ENCODE results near the gene KDM6A. TPM values are rescaled to one million over a fixed set of nuclear protein-coding genes. Genes with fewer than 3 reads are reported as not detected.

The KDM6A gene
- total and polyA plus RNA-seq, 2 of the 13 experiments (the other 11 are each of a cell fraction or from before 2014, with no cell fraction given), result 16.7 to 18.2 TPM

GRCh38 chrX:44899946-44900345 lies 27.0 kb downstream of the KDM6A start:
- Histone ChIP-seq H3K4me3 (replicated peaks in 1 of 3; ENCODE audit: insufficient read depth in 1 of 3, low read depth in 2 of 3, low read length in 3 of 3) (no peak overlapping the region), H3K4me2 (ENCODE audit: low read depth, low read length) (no peak overlapping the region), H3K79me2 (ENCODE audit: insufficient read depth, low read length) (peaks cover 90% of the 10 kb centered on the region), H3K4me1 (ENCODE audit: insufficient read depth, low read length) (peaks cover 47% of the 10 kb centered on the region), H4K20me1 (ENCODE audit: insufficient read depth, low read length) (peaks cover 28% of the 10 kb centered on the region), H3K9me3 (ENCODE audit: low read length) (no peaks in the 10 kb centered on the region), H3K27me3 (ENCODE audit: control insufficient read depth in 1 of 2, insufficient read depth in 2 of 2, low read length in 2 of 2) (no peaks in the 10 kb centered on the region), H3K36me3 (replicated peaks in 1 of 2; ENCODE audit: control insufficient read depth in 1 of 2, insufficient read depth in 2 of 2, low read length in 2 of 2) (no peaks in the 10 kb centered on the region), H3K27ac (ENCODE audit: extremely low read length, insufficient read depth, low read length) (no peak overlapping the region), H3K9ac (ENCODE audit: insufficient read depth, low read depth, low read length) (no peak overlapping the region), H2AFZ (ENCODE audit: low read length) (no peak overlapping the region)
- TSS peak; percentile 17 for BruUV-seq (replicated peaks)
- in situ Hi-C loops (cut with HindIII; ENCODE audit: extremely low pct_ligation_motif_present, low pct_unique_long_range_greater_than_20kb) (no loop called here), intact Hi-C loops (cut with micrococcal nuclease; ENCODE audit: unreplicated experiment) (no loop called here)
- FAIRE-seq, result no peak
- ChIA-PET POLR2A (no interaction called here), CTCF (ENCODE audit: low intra/inter-chr PET ratio, low total read pairs) (no interaction called here)
- no peak for ATAC-seq
- WGBS (ENCODE audit: low lambda C conversion rate), result 95% methylated on average over 4 of the region's 4 CpGs
- DNase-seq (ENCODE audit: low spot score), result no peak
- TF ChIP-seq KMT2A (CRISPR knock-in tag; IDR thresholded peaks at IDR 0.05) (no peak), ZNF564 (CRISPR knock-in tag; IDR thresholded peaks at IDR 0.05) (no peak), ZBTB21 (CRISPR knock-in tag; IDR thresholded peaks at IDR 0.05) (no peak), ZNF530 (CRISPR knock-in tag; IDR thresholded peaks at IDR 0.05; ENCODE audit: low read depth) (no peak), ZNF670 (CRISPR knock-in tag; IDR thresholded peaks at IDR 0.05; ENCODE audit: borderline replicate concordance) (no peak), ETV6 (CRISPR knock-in tag; conservative IDR thresholded peaks at IDR 0.05) (no peak), IRF9 (CRISPR knock-in tag; IDR thresholded peaks at IDR 0.05; ENCODE audit: borderline replicate concordance) (no peak), FOSL1 (CRISPR knock-in tag; IDR thresholded peaks at IDR 0.05; ENCODE audit: borderline replicate concordance) (no peak), GTF2F1 (IDR thresholded peaks at IDR 0.05; ENCODE audit: low read length) (no peak), ZNF616 (CRISPR knock-in tag; IDR thresholded peaks at IDR 0.05; ENCODE audit: low read depth) (no peak), RBAK (CRISPR knock-in tag; IDR thresholded peaks at IDR 0.05) (no peak), HIC2 (CRISPR knock-in tag; IDR thresholded peaks at IDR 0.05; ENCODE audit: low read depth) (no peak), NAIF1 (CRISPR knock-in tag; IDR thresholded peaks at IDR 0.05; ENCODE audit: borderline replicate concordance) (no peak), ZNF816 (CRISPR knock-in tag; IDR thresholded peaks at IDR 0.05; ENCODE audit: borderline replicate concordance) (no peak), ZNF646 (CRISPR knock-in tag; IDR thresholded peaks at IDR 0.05) (no peak), KLF9 (CRISPR knock-in tag; IDR thresholded peaks at IDR 0.05; ENCODE audit: low read depth) (no peak), KLF16 (CRISPR knock-in tag; IDR thresholded peaks at IDR 0.05) (no peak), YEATS2 (CRISPR knock-in tag; IDR thresholded peaks at IDR 0.05; ENCODE audit: borderline replicate concordance) (no peak)
